CD4-positive, alpha-beta T cell treated with Interleukin-15 for 4 hours (primary cell): ENCODE data around the gene ADGRG7.

Source experiments
- DNase-seq: peaks from one replicate; pipeline ENCODE4 v3.0.0-alpha.2; 2020; ENCODE audit warnings: low spot score

ADGRG7 gene

DNA sequence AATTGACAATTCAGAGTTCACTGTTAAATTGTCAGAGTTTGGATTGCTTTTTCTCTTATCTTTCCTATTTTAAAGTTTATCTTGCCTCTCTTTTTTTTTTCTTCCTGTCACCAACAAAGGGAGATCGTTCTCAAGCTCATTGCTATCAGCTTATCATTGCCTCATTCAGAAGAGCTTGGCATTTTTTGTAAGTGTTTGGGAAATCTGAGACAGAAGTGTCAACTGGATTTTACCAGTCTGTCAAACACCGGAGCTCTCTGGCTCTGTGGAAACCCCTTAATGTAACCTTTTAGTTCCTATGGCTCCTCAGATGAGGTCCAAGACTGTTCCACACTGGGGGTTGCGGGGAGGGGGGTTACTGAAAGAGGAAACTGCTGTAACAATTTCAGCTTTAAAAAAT is 89.3 kb downstream of the ADGRG7 start:
- no peak for DNase-seq

DNA sequence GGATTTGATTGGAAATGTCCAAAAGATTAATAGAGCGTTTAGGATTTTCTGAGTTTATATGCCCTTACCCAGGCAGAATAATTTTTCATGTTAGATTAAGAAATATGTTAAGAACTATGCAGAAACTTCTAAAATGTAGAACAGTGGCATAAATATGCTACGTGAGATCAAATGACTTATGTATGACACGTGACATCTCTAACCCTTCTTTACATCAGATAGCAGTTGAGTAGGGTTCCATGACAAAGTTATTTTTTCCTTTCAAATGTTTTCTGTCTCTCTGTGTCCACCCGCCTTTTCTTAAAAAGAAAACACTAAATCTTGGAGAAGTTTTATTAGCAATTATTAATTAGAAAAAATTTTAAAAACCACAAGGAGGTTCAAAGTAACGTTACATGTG is 91.3 kb downstream of the ADGRG7 start:
- DNase-seq: no peak

DNA sequence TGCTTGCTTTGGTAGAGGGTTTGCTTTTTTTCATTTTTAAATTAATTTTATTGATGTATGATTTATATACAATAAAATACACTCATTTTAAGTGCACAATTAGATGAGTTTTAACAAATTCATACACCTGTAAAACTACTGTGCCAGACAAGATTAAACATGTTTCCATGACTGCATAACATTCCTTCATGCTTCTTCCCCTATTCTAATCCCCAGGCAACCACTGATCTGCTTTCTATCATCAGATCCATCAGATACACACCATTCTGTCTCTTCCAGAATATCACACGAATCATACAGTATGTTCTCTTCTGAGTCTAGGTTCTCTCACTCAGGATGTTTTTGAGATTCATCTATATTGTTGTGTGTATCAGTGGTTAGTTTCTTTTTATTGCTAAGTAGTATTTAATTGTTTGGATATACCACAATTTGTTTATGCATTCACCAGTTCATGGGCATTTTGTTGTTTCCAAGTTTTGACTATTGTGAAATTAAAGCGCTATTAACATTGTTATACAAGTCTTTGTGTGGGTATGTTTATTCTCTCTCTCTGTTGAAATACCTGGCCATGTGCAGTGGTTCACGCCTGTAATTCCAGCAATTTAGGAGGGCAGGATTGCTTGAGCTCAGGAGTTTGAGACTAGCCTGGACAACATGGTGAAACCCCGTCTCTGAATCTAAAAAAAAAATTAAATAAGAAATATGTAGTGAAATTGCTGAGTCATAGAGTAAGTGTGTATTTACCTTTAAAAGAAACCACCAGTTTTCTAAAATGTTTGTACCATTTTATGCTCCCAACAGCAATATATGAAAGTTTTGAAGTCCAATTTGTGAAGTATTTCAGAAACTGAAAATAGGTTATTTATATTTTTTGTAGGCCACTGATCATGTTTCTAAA is 92.9 kb downstream of the ADGRG7 start:
- no peak for DNase-seq

DNA sequence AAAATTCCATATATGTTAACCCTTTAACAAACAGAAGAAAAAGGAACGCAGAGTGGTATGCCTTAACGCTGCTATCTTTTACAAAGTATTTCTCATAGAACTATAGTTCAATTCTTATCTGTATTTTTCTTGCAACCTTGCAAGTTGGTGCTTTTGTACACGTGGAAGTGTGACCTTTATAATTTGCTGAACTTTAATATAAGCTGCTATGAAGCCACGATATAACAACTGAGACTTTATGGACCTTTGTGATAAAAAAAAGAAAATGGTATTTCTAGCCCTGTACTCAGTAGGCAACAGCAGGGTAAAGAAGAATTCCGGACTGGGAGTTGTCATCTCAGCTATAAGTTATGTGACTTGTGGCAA is 93.6 kb downstream of the ADGRG7 start:
- no peak for DNase-seq

DNA sequence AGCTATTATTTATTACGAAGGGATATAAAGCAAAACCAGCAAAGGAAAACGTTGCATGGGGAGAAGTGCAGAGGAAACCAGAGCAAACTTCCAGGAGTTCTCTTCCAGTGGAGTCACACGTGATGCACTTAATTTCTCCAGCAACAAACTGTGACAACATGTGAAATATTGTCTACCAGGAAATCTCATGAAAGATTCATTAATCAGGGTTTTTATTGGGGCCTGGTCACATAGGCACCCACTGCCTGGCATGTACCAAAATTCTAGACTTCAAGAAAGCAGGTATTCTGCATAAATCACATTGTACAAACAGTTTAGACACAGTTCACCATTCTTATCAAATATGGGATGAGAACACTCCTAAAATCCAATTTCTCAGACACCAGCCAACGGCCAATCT is 94.5 kb downstream of the ADGRG7 start:
- no peak for DNase-seq

DNA sequence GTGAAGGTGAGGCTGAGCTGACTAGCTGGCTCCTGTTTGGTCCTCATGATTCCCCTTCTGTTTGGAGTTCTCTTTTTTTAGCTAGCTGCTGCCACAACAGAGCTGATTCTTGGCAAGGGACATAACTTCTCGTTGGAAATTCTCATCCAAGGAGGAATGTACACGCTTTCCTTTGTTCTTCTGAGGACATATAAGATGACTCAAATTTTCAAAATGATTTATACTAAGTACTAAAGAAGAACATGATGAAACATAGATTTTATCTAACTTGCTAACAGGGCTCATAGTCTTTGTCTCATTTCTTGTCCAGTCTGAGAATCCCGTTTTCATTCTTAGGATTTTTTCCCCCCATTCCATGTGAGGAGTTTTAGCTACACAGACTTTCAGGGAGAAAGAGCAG is 97.0 kb downstream of the ADGRG7 start:
- DNase-seq: no peak

DNA sequence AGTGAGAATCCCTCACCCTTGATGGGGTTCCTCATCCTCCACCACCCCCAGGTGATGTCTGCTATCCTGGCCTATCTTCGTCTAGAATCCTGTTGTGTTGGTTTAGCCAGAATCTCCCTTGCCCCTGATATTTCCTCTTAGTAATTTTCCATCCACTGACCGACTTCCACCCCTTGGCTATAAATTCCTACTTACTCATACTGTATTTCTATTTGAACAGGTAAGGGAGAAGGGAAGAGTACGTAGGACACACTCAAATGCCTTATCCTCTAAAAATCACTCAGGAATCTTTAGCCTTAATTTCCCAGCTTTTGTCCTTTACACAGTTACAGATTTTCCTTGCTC is 99.2 kb downstream of the ADGRG7 start:
- DNase-seq: no peak

DNA sequence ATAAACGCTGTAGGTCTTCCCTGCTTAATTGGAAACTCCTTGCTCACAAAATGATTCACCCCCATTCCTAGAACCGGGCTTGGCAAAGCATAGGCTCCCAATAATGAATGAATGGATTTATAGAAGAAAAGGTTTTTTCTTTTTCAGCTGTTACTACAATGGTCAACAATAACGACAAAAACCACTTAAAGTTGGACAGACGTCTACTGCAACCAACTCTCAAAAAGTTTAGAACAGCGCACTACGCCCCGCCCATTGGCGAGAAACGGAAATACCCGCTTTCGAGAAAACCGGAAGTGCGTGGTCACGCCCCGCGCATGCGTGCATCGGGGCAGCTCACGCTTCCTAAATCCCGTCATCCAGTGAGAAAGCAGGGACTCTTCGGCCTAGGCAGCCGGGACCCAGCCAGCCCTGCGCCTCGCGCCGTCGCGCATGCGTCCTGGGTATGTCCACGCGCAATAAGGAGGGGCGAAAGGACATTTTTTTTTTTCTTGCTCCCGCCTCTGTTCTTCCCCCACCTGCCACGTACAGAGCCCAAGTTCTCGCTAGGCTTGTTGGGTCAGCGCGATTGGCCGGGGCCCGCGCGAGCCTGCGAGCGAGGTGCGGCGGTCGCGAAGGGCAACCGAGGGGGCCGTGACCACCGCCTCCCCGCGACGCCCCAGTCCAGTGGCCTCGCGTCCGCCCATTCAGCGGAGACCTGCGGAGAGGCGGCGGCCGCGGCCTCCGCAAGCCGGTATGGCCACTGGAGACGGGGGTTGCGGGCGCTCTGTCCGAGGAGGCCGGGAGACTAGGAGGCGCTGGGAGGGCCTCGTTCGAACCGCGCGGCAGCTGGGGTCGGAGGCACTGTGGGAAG is 99.8 kb downstream of the ADGRG7 start, which contains the start of gene TFG:
Gene TFG, plus strand, starts transcription at position 506 of the 853 bp plus-strand sequence. CDS start 4,192 bp downstream, outside the sequence.
- DNase-seq: peak; percentile 98

DNA sequence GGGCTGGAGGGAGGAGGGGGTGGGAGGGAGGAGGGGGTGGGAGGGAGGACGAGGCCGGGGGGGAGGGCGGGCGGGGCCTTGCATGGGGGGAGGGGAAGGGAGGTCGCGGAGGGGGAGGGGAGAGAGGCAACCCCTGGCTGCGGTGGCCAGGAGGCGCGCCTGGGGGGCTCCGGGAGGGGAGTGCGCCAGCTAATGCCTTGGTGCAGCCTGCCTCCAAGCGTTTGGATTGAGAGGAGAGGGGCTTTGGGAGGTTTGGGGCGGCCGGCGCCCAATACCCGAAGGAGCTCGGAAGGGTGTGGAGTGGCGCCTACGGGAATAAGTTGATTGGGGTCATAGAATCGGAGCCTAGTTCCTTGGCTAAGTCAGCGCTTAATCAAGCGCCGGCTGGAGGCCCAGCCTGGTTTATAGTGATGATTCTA is 100.5 kb downstream of the ADGRG7 start:
- DNase-seq: peak; percentile 13

DNA sequence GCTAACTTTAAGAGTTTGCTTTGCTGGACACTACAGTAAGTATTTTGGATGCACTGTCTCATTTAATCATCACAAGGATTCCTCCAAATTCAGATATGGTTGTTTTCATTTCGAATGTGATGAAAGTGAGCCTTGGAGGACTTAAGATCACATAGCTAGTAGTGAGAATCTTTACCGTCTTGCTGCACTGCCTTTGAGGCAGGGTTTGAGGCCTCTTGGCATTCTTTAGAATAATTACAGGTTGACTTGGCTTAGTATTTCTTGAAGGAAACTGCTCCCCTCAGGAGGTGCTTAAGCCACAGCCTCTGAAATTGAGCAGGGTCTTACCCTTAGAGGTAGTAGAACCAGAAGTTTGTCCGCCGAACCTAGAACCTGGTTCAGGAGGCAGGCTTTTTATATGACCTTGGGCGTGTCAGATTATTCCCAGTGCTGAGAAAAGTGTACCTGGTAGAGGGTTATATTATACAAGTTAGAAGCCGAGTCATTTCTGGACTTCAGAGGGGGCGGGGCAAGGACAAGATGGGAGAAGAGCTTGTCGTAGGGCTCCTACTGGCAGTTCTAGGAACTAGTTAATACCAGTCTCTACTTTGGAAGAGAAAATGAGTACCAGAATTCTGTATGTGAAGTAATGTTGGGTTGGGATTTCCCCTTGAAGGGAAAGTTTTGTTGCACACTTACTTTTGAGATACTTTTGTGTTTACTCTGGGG is 101.0 kb downstream of the ADGRG7 start:
- DNase-seq: peak; percentile 54

DNA sequence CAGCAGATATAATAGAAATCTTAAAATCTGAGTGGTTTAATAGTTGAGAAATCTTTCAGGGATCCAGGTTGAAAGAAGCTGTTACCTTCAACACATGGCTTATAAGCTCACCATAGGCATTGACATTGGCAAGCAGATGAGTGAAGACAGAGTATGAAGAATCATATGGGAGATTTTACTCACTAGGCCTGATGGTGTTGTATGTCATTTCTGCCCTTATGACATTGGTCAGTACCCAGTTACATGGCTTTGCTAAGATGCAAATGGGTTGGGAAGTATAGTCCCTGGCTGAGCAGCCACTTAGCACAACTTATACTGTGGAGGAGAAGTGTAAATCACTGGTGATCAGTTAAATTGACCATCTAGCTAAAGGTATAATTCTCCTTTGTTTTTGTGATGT is 105.8 kb downstream of the ADGRG7 start:
- DNase-seq: no peak

DNA sequence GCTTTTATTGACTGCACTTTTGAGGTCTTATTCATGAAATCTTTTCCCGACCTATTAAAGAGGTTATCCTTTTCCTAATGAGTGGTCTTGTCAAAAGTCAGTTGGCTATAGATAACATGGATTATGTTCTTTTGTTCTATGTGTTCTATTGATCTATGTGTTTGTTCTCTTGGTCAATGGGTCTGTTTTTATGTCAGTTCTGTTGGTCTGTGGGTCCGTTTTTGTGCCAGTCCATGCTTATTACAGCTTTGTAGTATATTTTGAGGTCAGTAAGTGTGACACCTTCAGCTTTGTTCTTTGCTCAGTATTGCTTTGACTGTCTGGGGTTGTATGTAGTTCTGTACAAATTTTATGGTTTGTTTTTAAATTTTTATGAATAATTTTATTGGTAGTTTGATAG is 107.7 kb downstream of the ADGRG7 start:
- no peak for DNase-seq

DNA sequence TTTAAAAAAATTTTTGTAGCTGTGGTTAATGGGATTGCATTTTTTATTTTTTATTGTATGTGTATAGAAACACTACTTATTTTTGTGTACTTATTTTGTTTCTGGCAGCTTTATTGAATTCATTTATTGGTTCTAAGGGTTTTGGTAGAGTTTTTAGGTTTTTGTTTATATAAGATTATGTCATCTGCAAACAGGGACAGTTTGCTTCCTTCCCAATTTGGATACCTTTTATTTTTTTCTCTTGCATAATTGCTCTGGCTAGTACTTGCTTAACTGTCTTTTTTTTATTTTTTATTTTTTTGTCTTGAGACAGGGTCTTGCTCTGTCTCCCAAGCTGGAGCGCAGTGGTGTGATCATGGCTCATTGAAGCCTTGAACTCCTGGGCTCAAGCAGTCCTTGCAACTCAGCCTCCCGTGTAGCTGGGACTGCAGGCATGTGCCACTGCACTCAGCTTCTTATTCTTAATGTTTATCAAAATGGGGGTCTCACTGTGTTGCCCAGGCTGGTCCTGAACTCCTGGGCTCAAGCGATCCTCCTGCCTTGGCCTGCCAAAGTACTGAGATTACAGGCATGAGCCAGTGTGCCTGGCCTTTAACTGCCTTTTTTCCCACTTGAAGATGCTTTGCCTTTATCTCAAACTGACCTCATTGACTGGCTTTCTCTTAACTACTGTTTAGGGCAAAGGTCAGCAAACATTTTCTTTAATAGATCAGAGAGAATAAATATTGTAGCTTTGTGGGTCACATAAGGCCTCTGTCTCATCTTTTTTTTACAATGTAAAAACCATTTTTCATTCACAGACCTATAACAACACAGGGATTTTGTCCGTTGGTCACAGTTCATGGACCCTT is 108.5 kb downstream of the ADGRG7 start:
- no peak for DNase-seq

DNA sequence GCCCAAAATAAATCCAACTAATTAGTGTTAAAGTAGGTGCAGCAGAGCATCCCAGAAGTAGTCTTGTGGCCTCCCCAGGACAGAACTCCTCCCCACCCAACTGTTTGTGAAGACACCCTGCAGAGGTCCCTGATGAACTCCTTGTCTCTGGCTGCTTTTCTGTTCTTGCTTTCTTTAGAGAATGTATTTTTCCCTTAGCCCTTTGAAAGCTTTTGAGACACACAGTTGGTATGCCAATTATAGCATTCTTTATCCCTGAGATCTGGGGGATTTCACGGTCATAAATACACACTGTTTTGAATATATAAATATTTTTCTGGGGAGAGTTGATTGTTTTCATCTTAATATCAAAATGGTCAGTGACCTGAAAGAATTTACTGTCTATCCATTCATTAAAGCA is 109.7 kb downstream of the ADGRG7 start:
- DNase-seq: no peak

DNA sequence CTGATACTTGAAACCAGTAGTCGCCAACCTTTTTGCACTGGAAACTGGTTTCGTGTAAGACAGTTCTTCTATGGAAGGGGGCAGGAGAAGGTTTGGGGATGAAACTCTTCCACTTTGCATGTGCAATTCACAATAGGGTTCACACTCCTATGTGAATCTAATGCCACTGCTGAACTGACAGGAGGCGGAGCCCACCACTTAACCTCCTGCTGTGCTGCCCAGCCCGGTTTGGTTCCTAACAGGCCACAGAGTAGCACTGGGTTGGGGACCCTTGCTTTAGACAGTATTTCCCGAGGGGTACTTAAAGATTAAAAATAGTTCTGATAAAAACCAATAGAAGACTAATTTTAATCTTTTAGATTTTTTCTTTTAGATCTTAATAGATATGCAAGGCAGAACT is 111.0 kb downstream of the ADGRG7 start:
- DNase-seq: no peak

DNA sequence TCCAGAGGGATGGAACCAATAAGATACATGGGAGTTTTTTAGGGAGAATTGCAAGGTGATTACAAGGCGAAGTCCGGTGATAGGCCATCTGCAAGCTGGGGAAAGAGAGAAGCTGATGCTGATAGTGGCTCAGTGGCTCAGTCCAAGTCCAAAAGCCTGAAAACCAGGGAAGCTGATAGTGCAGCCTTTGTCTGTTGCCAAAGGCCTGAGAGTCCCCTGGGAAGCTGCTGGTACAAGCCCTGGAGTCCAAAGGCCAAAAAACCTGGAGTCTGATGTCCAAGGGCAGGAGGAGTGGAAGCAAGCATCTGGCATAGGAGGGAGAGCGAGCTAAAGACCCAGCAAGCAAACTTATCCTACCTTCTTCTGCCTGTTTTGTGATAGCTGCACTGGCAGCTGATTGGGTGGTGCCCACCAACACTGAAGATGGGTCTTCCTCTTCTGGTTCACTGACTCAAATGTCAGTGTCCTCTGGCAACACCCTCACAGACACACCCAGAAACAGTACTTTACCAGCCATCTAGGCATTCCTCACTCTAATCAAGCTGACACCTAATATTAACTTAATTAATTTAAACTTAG is 116.6 kb downstream of the ADGRG7 start:
- DNase-seq: no peak

DNA sequence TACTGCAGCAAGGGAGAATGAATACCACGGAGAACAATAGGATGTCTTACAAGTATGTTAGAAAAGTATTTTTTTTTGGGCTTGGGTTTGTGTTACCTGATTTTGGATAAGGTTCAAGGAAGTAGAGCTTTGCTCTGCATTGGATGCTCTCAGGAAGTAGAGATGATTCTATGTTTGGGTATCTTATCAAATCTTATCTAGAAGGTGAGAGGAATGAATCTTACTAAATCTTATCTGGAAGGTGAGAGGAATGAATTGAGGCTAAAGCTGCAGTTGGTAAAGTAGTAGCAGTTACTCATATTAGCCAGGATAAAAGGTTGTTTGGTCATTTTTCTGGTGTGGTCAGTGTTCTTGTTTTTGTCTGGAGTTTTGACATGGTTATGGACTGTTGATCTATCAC is 117.3 kb downstream of the ADGRG7 start:
- no peak for DNase-seq

DNA sequence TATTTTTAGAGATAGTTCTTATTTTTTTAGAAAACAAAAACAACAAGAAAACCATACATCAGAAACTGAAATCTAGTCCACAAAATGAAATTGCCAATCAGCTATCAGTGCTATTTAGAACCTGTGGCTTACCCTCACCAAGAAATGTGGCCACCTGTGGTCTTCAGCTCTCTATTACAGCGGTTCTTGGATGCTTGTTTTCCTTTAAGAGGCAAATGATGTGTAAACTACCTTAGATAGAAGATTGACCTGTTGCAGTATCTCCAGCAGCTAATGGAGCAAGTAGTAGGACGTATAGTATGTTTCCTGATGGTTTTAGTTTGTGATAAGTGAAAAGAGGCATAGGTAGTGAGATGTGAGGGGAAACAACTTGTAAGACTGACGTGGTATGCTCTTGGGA is 121.1 kb downstream of the ADGRG7 start:
- DNase-seq: no peak

DNA sequence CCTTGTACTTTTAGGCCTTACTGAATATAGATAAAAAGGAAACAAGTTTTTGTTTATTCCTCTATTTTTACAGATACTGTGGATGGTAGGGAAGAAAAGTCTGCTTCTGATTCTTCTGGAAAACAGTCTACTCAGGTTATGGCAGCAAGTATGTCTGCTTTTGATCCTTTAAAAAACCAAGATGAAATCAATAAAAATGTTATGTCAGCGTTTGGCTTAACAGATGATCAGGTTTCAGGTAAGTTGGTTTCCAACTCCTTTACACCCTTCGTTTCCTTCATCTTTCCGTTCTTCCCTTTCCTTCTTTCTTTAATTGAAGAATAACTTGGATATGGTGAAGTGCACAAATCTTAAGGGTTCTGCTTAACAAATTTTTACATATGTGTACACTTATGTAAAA is 123.0 kb downstream of the ADGRG7 start:
- DNase-seq: no peak

DNA sequence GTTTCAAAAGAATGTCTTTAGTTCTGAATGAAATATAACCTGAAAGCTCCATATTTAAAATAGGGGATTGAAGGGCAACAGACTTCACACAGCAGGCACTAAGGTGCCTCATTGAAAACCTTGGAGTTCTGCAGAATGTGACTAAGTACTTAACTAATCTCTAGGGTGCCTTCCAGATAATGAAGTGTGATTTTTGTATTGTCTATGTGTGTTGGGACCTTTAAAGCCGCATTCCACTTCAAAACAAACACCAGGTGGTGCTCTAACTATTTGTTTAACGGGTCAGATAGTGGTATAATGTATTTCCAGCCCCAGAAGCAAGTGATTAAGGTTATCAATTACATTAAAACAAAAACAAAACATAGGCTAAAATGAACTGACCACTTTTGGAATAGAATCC is 127.9 kb downstream of the ADGRG7 start:
- DNase-seq: no peak

DNA sequence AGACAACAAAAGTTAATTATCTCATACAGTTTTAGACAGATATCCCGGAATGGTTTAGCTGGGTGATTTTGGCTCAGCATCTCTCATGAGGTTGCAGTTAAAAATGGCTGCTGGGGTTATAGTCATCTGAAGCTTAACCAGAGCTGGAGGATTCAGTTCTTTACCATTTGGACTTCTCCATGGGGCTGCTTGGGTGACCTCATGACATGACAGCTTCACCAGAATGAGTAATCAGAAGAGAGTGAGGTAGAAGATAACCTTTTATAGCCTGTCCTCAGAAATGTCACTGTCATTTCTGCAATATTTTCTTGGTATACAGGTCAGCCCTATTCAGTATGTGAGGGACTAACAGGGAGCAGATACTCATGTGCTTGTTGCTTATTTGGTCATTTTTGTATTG is 130.8 kb downstream of the ADGRG7 start:
- DNase-seq: no peak
